ENCODE measurements around the gene HMCN1.

Gene HMCN1

GRCh38 chr1:186191511-186191910 is 457.3 kb downstream of the HMCN1 start:
- no peak for DNase-seq (ENCODE audit: low spot score)
- no peak for TF ChIP-seq CTCF (IDR thresholded peaks at IDR 0.05; ENCODE audit: borderline replicate concordance, control extremely low read depth, extremely low read depth, insufficient read depth, missing control alignments)
- in situ Hi-C loops (cut with MboI; ENCODE audit: low sequenced_read_pairs, unreplicated experiment) = no loop called here

GRCh38 chr1:186193224-186193623 is 459.0 kb downstream of the HMCN1 start:
- in situ Hi-C loops (cut with MboI; ENCODE audit: low sequenced_read_pairs, unreplicated experiment) = no loop called here
- DNase-seq (ENCODE audit: low spot score) = no peak
- TF ChIP-seq CTCF (IDR thresholded peaks at IDR 0.05; ENCODE audit: borderline replicate concordance, control extremely low read depth, extremely low read depth, insufficient read depth, missing control alignments) = no peak

GRCh38 chr1:186194107-186194756 is 460.0 kb downstream of the HMCN1 start:
- no peak for TF ChIP-seq CTCF (IDR thresholded peaks at IDR 0.05; ENCODE audit: borderline replicate concordance, control extremely low read depth, extremely low read depth, insufficient read depth, missing control alignments)
- no peak for DNase-seq (ENCODE audit: low spot score)
- in situ Hi-C loops (cut with MboI; ENCODE audit: low sequenced_read_pairs, unreplicated experiment) = no loop called here

- no peak for DNase-seq (ENCODE audit: low spot score)
- no peak for TF ChIP-seq CTCF (IDR thresholded peaks at IDR 0.05; ENCODE audit: borderline replicate concordance, control extremely low read depth, extremely low read depth, insufficient read depth, missing control alignments)
- in situ Hi-C loops (cut with MboI; ENCODE audit: low sequenced_read_pairs, unreplicated experiment) = no loop called here
Observed at GRCh38 chr1:186195377-186195931, 461.3 kb downstream of the HMCN1 start.

- DNase-seq (ENCODE audit: low spot score) = no peak
- in situ Hi-C loops (cut with MboI; ENCODE audit: low sequenced_read_pairs, unreplicated experiment) = loop anchor here (25.0 kb wide), 1 partner anchor 390 kb away; no protein-coding TSS in a partner anchor
- no peak for TF ChIP-seq CTCF (IDR thresholded peaks at IDR 0.05; ENCODE audit: borderline replicate concordance, control extremely low read depth, extremely low read depth, insufficient read depth, missing control alignments)
Observed at GRCh38 chr1:186202271-186202764, 468.1 kb downstream of the HMCN1 start.

- in situ Hi-C loops (cut with MboI; ENCODE audit: low sequenced_read_pairs, unreplicated experiment) = loop anchor here (25.0 kb wide), 1 partner anchor 390 kb away; no protein-coding TSS in a partner anchor
- no peak for TF ChIP-seq CTCF (IDR thresholded peaks at IDR 0.05; ENCODE audit: borderline replicate concordance, control extremely low read depth, extremely low read depth, insufficient read depth, missing control alignments)
Observed at GRCh38 chr1:186202776-186203175, 468.6 kb downstream of the HMCN1 start.

More at GRCh38 chr1:186202776-186203175, 468.6 kb downstream of the HMCN1 start:
- DNase-seq (ENCODE audit: low spot score) = no peak
